T47D (cell line): ENCODE results near the gene ABHD1.
A peak's percentile ranks its signal among the peaks of the same experiment; 100 is the strongest.

Experiments used
- DNase-seq, 2 experiments: peaks; one replicate each; pipeline versions ENCODE4 v3.0.0 to v3.0.0-alpha.2; 2011 to 2012; ENCODE audit warnings: low read depth in 1 of 2, low spot score in 1 of 2
- JUND ChIP-seq: IDR thresholded peaks from 2 replicates; pipeline ENCODE4 v1.6.1; 2012; ENCODE audit warnings: low read depth
- in situ Hi-C: cut with HindIII; loops from 2 replicates; pipeline ENCODE4 v1.10.0; 2016; ENCODE audit warnings: low sequenced_read_pairs, low pct_unique_long_range_greater_than_20kb

ABHD1 gene

DNA sequence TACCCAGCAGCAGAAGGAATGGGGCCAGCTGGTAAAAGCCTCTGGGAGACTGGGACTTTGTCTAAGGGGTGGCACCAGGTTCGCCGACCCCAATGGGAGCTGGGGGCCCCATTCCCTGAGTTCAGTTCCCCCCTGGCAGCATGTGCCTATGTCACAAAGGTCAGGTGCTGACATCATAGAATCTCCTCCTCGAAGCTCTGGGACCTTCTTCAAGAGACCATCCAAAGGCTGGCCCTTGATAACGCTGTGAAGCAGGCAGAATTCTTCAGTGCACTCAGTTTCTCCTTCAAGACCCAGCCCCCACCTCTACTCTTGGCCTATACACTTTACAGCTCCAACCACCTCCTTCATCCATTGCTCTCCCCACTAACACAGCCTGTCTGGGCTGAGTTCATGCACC lies 15.7 kb downstream of the ABHD1 start, which contains the start of gene PRR30:
Gene PRR30 (minus strand): TSS at position 101 of the 400 bp plus-strand sequence. CDS start 1,081 bp downstream, outside the sequence.
- TF ChIP-seq JUND = no peak
- DNase-seq = no peak
- in situ Hi-C loops = no loop called here

DNA sequence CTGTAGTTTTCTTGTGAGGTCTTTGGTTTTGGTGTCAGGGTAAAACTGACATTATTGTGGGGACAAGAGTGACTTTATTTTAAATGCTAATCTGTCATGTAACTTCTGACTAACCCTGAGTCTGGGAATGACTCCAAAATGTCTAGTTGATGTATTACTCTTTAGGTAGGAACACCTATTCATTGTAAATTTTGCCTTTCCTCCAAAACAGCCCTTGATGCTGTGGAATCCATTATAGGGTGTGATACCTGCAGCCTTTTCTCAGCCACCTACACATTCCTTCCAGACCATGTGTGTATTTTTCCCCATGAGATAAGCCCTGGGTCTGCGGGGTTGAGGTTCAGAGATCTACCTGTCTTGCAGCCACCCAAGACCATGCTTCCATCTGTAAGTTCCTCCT lies 19.7 kb downstream of the ABHD1 start:
- no peak for TF ChIP-seq JUND
- in situ Hi-C loops = no loop called here
- no peak for DNase-seq

DNA sequence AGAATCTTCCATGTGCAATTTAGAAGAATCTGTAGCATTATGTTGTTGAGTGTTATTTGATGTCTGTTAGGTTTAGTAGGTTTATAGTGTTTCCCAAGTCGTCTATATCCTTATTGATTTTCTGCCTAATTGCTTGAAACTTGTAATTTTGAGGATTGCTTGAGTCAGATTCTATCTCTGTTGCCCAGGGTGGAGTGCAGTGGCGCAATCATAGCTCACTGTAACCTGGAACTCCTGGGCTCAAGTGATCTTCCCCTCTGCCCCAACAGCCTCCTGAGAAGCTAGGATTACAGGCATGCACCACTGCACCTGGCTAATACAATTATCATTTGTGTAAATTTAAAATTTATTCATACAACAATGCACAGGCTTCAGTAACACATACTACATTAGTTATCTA lies 22.1 kb downstream of the ABHD1 start:
- in situ Hi-C loops = no loop called here
- TF ChIP-seq JUND = no peak
- no peak for DNase-seq

- no peak for TF ChIP-seq JUND
- in situ Hi-C loops = no loop called here
- DNase-seq = no peak
Measured at GRCh38 chr2:27147935-27148334, 24.3 kb downstream of the ABHD1 start.

- in situ Hi-C loops = no loop called here
- DNase-seq = no peak
Measured at GRCh38 chr2:27148801-27149439, 25.3 kb downstream of the ABHD1 start, which contains the start of gene TCF23. TSS of gene TCF23 (plus strand) at chr2:27149004. CDS start at chr2:27149134, 130 bp downstream.

DNA sequence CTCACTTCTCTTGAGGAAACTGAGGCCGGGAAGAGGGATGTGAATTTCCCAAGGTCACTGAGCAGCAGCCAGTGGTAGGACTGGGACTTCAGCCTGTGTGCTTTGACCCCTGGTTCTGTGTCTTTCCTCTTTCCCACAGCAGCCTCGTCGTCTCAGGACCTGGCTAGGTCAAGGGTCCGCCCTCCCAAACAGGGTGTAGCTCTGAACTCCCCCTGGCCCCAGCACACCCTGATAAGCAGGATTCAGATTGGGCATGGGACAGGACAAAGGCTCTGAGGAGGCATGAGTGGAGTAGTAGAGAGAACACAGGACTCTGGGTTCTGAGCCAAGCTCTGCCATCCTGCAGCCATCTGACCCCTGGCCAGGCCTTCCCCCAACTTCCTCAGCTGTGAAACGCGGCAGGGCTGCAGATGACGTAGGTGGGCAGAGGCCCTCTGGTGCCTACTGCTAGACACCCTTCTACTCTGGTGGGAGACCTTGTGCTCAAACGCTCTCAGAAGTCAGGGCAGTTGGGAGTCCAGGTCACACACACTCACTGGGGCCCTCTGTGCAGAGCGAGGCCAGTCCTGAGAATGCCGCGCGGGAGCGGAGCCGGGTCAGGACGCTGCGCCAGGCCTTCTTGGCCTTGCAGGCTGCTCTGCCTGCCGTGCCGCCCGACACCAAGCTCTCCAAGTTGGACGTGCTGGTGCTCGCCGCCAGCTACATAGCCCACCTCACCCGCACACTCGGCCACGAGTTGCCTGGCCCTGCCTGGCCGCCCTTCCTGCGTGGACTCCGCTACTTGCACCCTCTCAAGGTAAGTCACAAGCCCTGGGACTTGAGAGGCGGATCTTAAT lies 26.2 kb downstream of the ABHD1 start:
- TF ChIP-seq JUND = no peak
- in situ Hi-C loops = no loop called here
- no peak for DNase-seq

More at GRCh38 chr2:27148801-27149439, 25.3 kb downstream of the ABHD1 start, which contains the start of gene TCF23:
- TF ChIP-seq JUND = no peak

DNA sequence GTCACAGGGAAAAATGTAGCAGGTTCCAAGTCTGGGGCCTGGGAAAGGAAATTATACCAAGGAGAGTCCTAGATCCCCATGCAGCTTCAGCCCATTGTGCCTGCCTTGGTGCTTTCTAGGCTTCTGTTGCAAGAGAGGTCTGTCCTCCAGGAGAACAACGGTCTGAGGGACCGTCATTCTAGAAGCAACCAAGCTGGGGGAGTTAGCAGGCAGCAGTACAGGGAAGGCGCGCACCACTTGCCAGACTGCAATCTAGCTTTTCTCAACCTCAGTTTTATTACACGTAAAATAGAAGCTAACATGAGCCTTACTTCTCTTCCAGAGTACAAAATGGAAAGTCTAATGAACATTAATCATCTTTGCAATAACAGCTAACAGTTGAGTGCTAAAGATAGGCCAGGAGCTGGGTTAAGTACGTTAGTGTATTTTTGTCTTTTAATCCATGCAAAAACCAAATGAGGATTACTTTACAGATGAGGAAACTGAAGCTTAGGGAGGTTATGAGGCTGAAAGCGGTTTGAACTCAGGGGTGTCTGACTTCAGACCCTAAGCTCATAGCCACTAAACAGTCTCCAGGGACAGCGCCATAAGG lies 27.1 kb downstream of the ABHD1 start:
- no peak for TF ChIP-seq JUND
- in situ Hi-C loops = no loop called here
- DNase-seq = no peak

- in situ Hi-C loops = no loop called here
- no peak for TF ChIP-seq JUND
- peak; percentile 38 for DNase-seq
Measured at GRCh38 chr2:27152102-27152795, 28.6 kb downstream of the ABHD1 start.

- TF ChIP-seq JUND = no peak
- peak in 1 of 2 experiments; percentile 38 for DNase-seq
- in situ Hi-C loops = no loop called here
Measured at GRCh38 chr2:27152796-27153464, 29.3 kb downstream of the ABHD1 start.

DNA sequence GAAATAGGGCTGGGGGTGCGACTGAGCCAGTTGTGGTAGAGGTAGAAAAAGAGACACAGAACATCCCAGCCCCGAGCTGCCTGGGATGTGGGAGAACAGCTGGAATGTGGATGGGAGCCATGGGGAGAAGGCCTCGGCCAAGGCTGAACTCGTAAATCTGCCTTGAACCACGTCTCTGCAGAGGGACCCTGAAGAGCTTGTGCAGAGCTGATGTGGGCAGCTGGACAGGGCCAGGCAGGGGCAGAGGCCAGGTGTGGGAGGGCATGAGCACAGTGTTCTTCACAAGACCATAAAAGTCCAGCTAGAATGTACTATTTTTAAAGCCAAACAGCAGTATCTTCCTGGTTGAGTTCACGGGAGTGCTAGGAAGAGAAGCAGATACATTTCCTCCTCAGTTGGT lies 30.9 kb downstream of the ABHD1 start:
- no peak for DNase-seq
- in situ Hi-C loops = no loop called here
- TF ChIP-seq JUND = no peak

DNA sequence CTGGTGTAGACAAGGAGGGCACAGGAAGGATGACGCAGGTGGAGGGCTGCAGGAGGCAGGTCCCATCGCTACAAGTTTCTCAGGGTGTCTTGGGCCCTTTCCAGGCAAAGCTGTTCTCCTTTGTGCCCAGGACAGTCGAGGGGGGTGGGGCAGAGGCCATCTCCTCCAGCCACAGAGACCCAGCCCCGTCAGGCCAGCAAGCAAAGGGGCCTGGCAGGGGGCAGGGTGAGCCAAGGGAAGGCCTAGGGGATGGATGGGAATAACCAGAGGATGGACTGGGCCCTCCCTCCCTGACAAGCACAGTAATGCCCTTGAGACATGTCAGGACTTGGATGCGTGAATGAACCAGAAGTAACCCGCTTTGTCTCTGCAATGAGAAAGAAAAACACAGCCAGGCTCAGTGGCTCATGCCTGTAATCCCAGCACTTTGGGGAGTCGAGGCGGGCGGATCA lies 31.5 kb downstream of the ABHD1 start:
- DNase-seq = no peak
- in situ Hi-C loops = no loop called here
- no peak for TF ChIP-seq JUND

DNA sequence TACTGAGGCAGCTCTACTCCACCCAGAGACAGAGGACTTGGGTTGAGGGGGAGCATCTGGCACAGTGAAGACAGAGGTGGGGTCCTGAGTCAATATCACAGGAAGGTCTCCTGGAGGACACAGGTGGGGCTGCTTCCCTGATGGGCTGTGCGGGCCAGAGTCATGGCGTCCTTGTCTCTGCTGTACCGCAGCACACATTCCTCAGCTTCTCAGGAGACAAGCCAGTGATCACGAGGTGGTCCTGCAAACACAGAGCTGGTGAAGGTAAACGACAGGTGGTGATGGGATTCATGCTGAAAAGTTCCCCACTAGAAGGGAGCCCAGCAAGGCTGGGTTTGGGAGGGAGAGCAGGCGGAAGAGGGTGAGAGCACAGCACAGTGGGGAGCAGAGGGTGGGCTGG lies 34.9 kb downstream of the ABHD1 start:
- DNase-seq = no peak
- in situ Hi-C loops = no loop called here
- no peak for TF ChIP-seq JUND
